Measurements from ENCODE around the gene PCDHA2.
"Not testable (repeated sequence)": the region's sequence is repeated elsewhere in the genome, so short reads cannot be mapped to it uniquely, and the experiment has no call there.

Gene PCDHA2

GRCh38 chr5:140791089-140791488 is 3.6 kb upstream of the PCDHA2 start:
- H3K4me3 ChIP-seq (ENCODE audit: low read depth, low read length), result no peak overlapping the region
- H3K4me1 ChIP-seq (ENCODE audit: control insufficient read depth in 1 of 2, insufficient read depth in 2 of 2, low read length in 2 of 2), result no peaks in the 10 kb centered on the region
- H2BK12ac ChIP-seq (ENCODE audit: low read length), result no peak overlapping the region
- H3K36me3 ChIP-seq (ENCODE audit: control insufficient read depth in 1 of 2, insufficient read depth in 2 of 2, low read length in 2 of 2), result no peaks in the 10 kb centered on the region
- H3K79me2 ChIP-seq (ENCODE audit: control insufficient read depth, insufficient read depth, low read length, poor library complexity), result no peaks in the 10 kb centered on the region
- no peak overlapping the region for H2AFZ ChIP-seq (ENCODE audit: insufficient read depth, low read length, poor library complexity)
- H4K8ac ChIP-seq (ENCODE audit: low read depth, low read length), result no peak overlapping the region
- H3K23ac ChIP-seq (ENCODE audit: low read length), result no peak overlapping the region
- no peaks in the 10 kb centered on the region for H3K27me3 ChIP-seq (ENCODE audit: insufficient read depth, low read length)
- H4K91ac ChIP-seq (ENCODE audit: low read depth, low read length), result no peak overlapping the region
- no peak overlapping the region for H3K4me2 ChIP-seq (ENCODE audit: low read length)
- H2BK5ac ChIP-seq (ENCODE audit: low read depth, low read length, poor library complexity), result no peak overlapping the region
- H3K79me1 ChIP-seq (ENCODE audit: low read length), result no peaks in the 10 kb centered on the region
- no peak for DNase-seq
- no peak overlapping the region for H3K9ac ChIP-seq (ENCODE audit: low read length)
- no peak overlapping the region for H3K4ac ChIP-seq (ENCODE audit: low read depth, low read length)
- no peak overlapping the region for H3K14ac ChIP-seq (ENCODE audit: low read length)
- H3K9me3 ChIP-seq (ENCODE audit: insufficient read depth, low read depth, low read length), result peaks cover 26% of the 10 kb centered on the region
- no peak overlapping the region for H3K18ac ChIP-seq (ENCODE audit: low read length)
- no peak overlapping the region for H3K27ac ChIP-seq (ENCODE audit: low read depth, low read length)
- H4K12ac ChIP-seq (ENCODE audit: low read depth, low read length), result no peak overlapping the region
- WGBS (ENCODE audit: extremely low coverage, insufficient coverage, insufficient read length), result no CpG with 5 or more reads among the region's 2 CpGs
- H2BK120ac ChIP-seq (ENCODE audit: insufficient read depth, low read length, poor library complexity), result no peak overlapping the region
- H2AK5ac ChIP-seq (ENCODE audit: low read length), result no peak overlapping the region

DNA sequence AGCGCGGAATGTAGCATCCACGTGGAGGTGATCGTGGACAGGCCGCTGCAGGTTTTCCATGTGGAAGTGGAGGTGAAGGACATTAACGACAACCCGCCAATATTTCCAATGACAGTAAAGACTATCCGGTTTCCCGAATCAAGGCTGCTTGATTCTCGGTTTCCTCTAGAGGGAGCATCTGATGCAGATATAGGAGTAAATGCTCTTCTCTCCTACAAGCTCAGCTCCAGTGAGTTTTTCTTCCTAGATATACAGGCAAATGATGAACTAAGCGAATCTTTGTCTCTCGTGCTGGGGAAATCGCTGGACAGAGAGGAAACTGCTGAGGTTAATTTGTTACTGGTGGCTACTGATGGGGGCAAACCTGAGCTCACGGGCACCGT is 598 bp downstream of the PCDHA2 start:
- H4K12ac ChIP-seq (ENCODE audit: low read depth, low read length), result no peak overlapping the region
- H3K4me1 ChIP-seq (ENCODE audit: control insufficient read depth in 1 of 2, insufficient read depth in 2 of 2, low read length in 2 of 2), result no peaks in the 10 kb centered on the region
- no peak overlapping the region for H2BK5ac ChIP-seq (ENCODE audit: low read depth, low read length, poor library complexity)
- no peak overlapping the region for H3K9ac ChIP-seq (ENCODE audit: low read length)
- peaks cover 2 to 4% of the 10 kb centered on the region in 2 experiments for H3K36me3 ChIP-seq (ENCODE audit: control insufficient read depth in 1 of 2, insufficient read depth in 2 of 2, low read length in 2 of 2)
- no peaks in the 10 kb centered on the region for H3K79me1 ChIP-seq (ENCODE audit: low read length)
- no peak overlapping the region for H2AK5ac ChIP-seq (ENCODE audit: low read length)
- no peak overlapping the region for H4K91ac ChIP-seq (ENCODE audit: low read depth, low read length)
- DNase-seq, result no peak
- no peak overlapping the region for H3K18ac ChIP-seq (ENCODE audit: low read length)
- H4K8ac ChIP-seq (ENCODE audit: low read depth, low read length), result no peak overlapping the region
- no peak overlapping the region for H3K27ac ChIP-seq (ENCODE audit: low read depth, low read length)
- H2AFZ ChIP-seq (ENCODE audit: insufficient read depth, low read length, poor library complexity), result peak overlapping the region; percentile 54
- H3K4me2 ChIP-seq (ENCODE audit: low read length), result peak overlapping the region; percentile 47
- no peak overlapping the region for H2BK12ac ChIP-seq (ENCODE audit: low read length)
- no peak overlapping the region for H3K4ac ChIP-seq (ENCODE audit: low read depth, low read length)
- no peak overlapping the region for H3K14ac ChIP-seq (ENCODE audit: low read length)
- H2BK120ac ChIP-seq (ENCODE audit: insufficient read depth, low read length, poor library complexity), result no peak overlapping the region
- H3K23ac ChIP-seq (ENCODE audit: low read length), result no peak overlapping the region
- H3K4me3 ChIP-seq (ENCODE audit: low read depth, low read length), result peak overlapping the region; percentile 61
- no peaks in the 10 kb centered on the region for H3K79me2 ChIP-seq (ENCODE audit: control insufficient read depth, insufficient read depth, low read length, poor library complexity)
- no CpG with 5 or more reads among the region's 15 CpGs for WGBS (ENCODE audit: extremely low coverage, insufficient coverage, insufficient read length)
- H3K9me3 ChIP-seq (ENCODE audit: insufficient read depth, low read depth, low read length), result peaks cover 14% of the 10 kb centered on the region
- H3K27me3 ChIP-seq (ENCODE audit: insufficient read depth, low read length), result no peaks in the 10 kb centered on the region

DNA sequence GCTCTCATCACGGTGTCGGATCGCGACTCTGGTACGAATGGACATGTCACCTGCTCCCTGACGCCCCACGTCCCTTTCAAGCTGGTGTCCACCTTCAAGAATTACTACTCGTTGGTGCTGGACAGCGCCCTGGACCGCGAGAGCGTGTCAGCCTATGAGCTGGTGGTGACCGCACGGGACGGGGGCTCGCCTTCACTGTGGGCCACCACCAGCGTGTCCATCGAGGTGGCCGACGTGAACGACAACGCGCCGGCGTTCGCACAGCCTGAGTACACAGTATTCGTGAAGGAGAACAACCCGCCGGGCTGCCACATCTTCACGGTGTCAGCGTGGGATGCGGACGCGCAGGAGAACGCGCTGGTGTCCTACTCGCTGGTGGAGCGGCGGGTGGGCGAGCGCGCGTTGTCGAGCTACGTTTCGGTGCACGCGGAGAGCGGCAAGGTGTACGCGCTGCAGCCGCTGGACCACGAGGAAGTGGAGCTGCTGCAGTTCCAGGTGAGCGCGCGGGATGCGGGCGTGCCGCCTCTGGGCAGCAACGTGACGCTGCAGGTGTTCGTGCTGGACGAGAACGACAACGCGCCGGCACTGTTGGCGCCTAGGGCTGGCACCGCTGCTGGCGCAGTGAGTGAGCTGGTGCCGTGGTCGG is 1.5 kb downstream of the PCDHA2 start:
- not testable (repeated sequence) for H3K14ac ChIP-seq (ENCODE audit: low read length); H3K9ac ChIP-seq (ENCODE audit: low read length); H2BK120ac ChIP-seq (ENCODE audit: insufficient read depth, low read length, poor library complexity); H3K36me3 ChIP-seq (ENCODE audit: control insufficient read depth in 1 of 2, insufficient read depth in 2 of 2, low read length in 2 of 2); H3K27me3 ChIP-seq (ENCODE audit: insufficient read depth, low read length); H3K4me3 ChIP-seq (ENCODE audit: low read depth, low read length); H3K4me1 ChIP-seq (ENCODE audit: control insufficient read depth in 1 of 2, insufficient read depth in 2 of 2, low read length in 2 of 2); H2AFZ ChIP-seq (ENCODE audit: insufficient read depth, low read length, poor library complexity); H4K12ac ChIP-seq (ENCODE audit: low read depth, low read length); H3K23ac ChIP-seq (ENCODE audit: low read length); H4K8ac ChIP-seq (ENCODE audit: low read depth, low read length); H2BK12ac ChIP-seq (ENCODE audit: low read length); H3K4ac ChIP-seq (ENCODE audit: low read depth, low read length); H2BK5ac ChIP-seq (ENCODE audit: low read depth, low read length, poor library complexity); H3K4me2 ChIP-seq (ENCODE audit: low read length); H2AK5ac ChIP-seq (ENCODE audit: low read length); H3K79me2 ChIP-seq (ENCODE audit: control insufficient read depth, insufficient read depth, low read length, poor library complexity); H3K27ac ChIP-seq (ENCODE audit: low read depth, low read length); H3K18ac ChIP-seq (ENCODE audit: low read length); H3K79me1 ChIP-seq (ENCODE audit: low read length); H4K91ac ChIP-seq (ENCODE audit: low read depth, low read length); DNase-seq
- peaks cover 16% of the 10 kb centered on the region for H3K9me3 ChIP-seq (ENCODE audit: insufficient read depth, low read depth, low read length)
- WGBS (ENCODE audit: extremely low coverage, insufficient coverage, insufficient read length), result no CpG with 5 or more reads among the region's 72 CpGs

DNA sequence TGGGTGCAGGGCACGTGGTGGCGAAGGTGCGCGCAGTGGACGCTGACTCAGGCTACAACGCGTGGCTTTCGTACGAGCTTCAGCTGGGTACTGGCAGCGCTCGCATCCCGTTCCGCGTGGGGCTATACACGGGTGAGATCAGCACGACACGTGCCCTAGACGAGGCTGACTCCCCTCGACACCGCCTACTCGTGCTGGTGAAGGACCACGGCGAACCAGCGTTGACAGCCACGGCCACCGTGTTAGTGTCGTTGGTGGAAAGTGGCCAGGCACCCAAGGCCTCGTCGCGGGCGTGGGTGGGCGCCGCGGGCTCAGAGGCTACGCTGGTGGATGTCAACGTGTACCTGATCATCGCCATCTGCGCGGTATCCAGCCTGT is 2.1 kb downstream of the PCDHA2 start:
- Histone ChIP-seq H3K79me2 (ENCODE audit: control insufficient read depth, insufficient read depth, low read length, poor library complexity) (no peaks in the 10 kb centered on the region), H3K9ac (ENCODE audit: low read length) (no peak overlapping the region), H4K8ac (ENCODE audit: low read depth, low read length) (no peak overlapping the region), H2AFZ (ENCODE audit: insufficient read depth, low read length, poor library complexity) (no peak overlapping the region), H3K4me3 (ENCODE audit: low read depth, low read length) (peak overlapping the region; percentile 50), H2BK120ac (ENCODE audit: insufficient read depth, low read length, poor library complexity) (no peak overlapping the region), H3K4me2 (ENCODE audit: low read length) (no peak overlapping the region), H2BK5ac (ENCODE audit: low read depth, low read length, poor library complexity) (no peak overlapping the region), H2BK12ac (ENCODE audit: low read length) (no peak overlapping the region), H3K4ac (ENCODE audit: low read depth, low read length) (no peak overlapping the region), H3K27ac (ENCODE audit: low read depth, low read length) (no peak overlapping the region), H3K27me3 (ENCODE audit: insufficient read depth, low read length) (no peaks in the 10 kb centered on the region), H2AK5ac (ENCODE audit: low read length) (no peak overlapping the region), H3K18ac (ENCODE audit: low read length) (no peak overlapping the region), H4K91ac (ENCODE audit: low read depth, low read length) (no peak overlapping the region), H3K4me1 (ENCODE audit: control insufficient read depth in 1 of 2, insufficient read depth in 2 of 2, low read length in 2 of 2) (no peaks in the 10 kb centered on the region), H3K9me3 (ENCODE audit: insufficient read depth, low read depth, low read length) (peaks cover 16% of the 10 kb centered on the region), H4K12ac (ENCODE audit: low read depth, low read length) (no peak overlapping the region), H3K23ac (ENCODE audit: low read length) (no peak overlapping the region), H3K14ac (ENCODE audit: low read length) (no peak overlapping the region), H3K36me3 (ENCODE audit: control insufficient read depth in 1 of 2, insufficient read depth in 2 of 2, low read length in 2 of 2) (peaks cover 2 to 4% of the 10 kb centered on the region in 2 experiments), H3K79me1 (ENCODE audit: low read length) (no peaks in the 10 kb centered on the region)
- no peak for DNase-seq
- WGBS (ENCODE audit: extremely low coverage, insufficient coverage, insufficient read length), result no CpG with 5 or more reads among the region's 39 CpGs
